Retina (tissue), 1 donor: Measurements from ENCODE around the gene NUDT2.

Source experiments
- DNase-seq: peaks from one replicate; pipeline ENCODE4 v3.0.0-alpha.2; 2016

NUDT2 gene

DNA sequence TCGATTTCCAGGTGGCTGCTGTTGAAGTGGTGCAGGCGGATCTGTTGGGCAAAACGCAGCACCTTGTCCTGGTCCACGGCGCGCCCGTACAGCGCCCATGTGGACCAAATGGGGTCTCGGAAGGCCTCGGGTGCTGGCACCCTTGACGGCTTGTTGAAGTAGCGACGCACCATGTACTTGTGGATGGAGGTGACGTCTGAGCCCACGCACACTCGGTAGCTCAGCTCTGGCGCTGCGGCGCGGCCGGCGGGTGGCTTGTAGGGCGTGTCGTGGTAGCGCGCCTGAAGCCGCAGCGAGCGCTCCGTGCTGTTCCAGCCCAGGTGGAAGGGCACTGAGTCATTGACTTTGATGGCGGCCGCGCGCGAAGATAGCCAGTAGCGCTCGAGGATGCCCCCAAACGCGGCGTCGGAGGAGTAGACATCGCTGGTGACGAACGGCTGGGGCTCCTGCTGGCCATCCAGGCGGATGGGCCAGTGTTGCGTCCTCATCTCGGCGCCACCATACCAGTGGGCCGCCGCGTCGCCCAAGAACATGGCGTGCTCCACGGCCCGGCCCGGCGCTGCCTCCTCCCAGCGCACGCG, 42.6 kb downstream of the NUDT2 start:
- DNase-seq = peak; percentile 17

DNA sequence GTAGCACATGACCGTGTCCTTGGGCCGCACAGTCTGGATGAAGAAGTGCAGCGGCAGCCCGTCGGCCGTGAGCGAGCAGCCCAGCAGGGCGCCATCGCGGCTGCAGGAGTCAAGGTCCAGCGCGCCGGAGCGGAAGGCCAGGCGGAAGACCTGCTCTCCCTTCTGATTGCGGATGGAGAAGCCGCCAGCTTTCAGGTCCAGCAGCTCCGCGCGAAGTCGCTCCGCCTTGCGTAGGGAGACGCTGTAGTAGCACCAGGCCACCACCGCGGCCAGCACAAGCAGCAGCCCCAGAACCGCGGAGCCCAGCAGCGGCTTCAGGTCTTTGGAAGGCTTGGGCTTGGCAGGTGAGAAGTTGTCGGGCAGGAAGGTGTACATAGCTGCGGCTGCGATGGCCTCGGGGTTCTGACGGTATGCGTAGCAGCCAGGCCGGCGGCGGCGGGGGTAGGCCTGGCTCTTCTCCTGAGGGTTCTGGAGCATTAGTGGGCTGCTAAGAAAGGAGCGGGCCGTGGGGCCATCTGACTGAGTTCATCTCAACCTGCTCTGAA, 43.2 kb downstream of the NUDT2 start:
- DNase-seq = peak; percentile 83

DNA sequence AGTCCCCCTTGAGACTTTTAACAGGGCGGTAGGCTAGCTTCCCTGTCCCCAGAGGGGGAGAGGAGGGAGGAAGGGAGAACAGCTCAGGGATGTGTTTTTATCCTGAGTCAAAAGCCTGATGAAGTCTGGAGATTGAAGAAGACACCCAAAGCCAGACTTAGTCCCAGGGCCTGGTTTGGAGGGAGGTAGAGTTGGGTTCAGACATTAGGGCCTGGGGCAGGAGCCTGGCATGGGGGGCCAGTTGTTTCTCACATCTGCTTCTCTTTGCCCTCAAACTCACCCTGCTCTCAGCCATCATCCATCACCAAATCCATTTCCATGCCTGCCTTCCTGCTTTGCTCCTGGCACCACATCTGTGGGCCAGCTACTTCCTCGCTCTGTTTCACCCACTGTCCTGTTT, 44.4 kb downstream of the NUDT2 start:
- no peak for DNase-seq

DNA sequence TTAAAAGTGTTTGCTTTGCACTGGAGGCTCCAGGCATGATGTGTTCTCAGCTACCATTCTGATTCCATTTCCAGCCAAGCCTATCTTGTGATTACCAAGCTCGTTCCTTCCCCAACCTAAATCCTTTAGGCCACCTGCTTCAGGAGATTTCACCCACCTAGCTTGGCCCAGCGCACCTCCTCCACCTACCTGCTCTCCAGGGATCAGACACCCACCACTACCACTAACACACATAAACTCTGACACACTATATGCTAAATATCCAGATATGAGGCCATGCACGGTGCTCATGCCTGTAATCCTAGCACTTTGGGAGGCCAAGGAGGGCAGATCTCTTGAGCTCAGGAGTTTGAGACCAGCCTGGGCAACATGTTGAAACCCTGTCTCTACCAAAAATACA, 45.0 kb downstream of the NUDT2 start:
- DNase-seq = no peak

DNA sequence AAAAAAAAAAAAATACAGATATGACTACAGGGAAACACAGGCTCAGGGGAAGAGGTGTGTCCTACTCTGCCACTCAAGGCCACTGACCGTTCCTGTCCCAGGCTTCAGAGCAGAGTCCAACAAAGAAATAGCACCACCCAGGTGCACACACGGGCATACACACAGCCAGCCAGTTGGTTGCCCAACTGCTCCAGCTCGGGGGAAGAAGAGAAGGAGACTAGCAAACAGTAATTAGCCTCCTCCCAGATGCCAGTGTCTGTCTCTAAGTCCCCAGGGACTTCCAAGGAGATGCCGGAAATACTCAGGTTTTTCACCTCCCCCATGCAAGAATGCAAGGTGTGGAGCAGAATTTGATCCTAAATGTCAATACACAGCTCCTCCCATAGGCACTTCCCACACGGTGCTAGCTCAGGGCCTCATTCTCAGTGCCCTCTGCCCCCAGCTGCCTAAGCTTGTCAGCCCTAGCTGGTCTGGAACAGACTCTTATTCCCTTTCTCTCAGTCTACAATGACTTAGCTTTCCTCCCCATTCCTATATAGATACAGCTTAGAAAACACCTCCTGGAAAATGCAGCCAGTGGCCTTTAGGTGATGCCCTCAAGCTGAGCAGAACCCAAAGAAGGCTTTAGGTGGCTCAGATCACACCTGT, 45.7 kb downstream of the NUDT2 start:
- DNase-seq = no peak

DNA sequence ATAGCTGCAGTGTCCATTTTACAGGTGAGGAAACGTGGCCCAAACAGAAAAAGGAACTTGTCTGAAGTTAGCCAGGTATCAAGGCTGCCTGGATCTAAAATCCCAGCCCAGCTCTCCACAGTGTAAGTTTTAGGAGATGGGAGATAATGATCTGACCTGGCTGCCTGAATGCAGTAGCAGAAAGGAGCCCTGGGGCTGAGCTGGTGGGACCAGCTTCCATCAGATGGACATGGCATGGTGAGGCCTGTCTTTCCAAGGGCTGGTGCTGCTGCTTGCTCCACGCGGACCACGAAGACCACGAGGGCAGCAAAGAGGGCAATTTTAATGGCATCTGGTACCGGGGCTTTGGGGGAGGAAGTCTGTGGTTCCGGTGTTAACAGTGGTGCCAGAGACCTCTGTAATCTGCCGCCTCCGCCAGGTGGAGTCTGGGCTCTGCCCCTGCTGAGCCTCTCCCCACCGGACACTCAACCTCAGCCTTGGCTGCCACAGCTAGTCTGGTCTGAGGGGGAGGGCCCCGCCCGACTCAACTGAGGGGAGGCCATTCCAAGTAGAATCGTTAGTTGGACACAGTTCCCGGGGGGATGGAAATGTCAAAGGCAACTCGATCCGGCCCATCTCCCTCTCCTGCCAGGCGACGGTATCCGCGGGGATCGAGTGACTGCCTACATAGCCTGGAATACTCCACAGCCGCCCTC, 46.7 kb downstream of the NUDT2 start:
- no peak for DNase-seq

DNA sequence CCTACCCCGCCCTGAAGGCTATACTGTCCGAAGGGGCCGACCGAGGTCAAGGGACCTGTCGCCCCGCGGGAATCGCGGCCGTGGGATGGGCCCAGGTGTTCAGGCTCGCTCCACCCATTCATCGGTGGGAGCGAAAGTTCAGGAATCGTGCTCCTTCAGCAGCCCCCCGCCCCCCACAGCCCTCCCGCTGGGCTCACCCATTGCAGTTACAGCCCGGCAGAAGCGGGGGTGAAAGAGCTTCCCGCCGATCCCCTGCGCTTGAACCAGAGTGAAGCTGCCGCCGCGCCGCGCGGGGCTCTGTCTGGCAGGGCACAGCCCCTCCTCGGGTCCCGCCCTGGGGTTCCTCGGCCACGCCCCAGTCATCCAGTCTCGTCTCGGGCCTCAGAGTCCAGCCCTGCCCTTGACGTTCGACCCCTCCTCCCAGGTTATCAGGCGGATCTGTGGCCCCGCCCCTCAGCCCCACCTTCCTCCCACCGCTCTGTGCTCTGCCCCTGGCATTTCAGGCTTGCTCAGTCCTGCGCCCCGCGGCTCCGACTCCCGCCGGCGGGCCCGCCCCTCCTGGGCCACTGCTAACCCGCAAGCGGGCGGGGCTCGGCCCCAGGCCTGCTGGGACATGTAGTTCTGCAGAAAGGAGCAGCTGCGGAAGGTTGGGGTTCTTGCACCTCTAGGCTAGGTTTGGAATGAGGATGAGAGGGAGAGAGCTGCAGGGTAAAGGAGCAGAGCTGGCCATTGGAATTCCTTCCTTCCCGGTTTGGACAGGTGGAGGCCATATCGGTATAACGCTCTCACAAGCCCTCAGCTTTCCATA, 47.4 kb downstream of the NUDT2 start, which contains the start of gene MYORG:
TSS of gene MYORG (minus strand) at position 303 of the 808 bp plus-strand sequence. CDS start 3,955 bp downstream, outside the sequence.
- DNase-seq = peak; percentile 89

DNA sequence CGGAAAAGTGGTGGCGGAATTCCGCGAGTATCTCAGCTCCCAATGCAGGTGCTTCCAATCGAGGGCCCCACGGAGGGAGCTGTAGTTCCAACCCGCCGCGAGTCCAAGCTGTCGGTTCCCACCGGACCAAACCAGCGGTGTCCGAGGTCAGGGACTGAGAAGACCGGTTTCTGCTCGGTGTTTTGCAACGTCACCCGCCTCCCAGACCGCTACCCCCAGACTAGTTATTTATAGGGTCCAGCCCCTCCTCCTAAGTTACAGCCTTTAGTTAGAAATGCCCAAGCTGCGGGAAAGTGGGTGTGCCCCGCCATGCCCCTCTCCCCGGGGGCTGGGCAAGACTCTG, 48.0 kb downstream of the NUDT2 start:
- DNase-seq = no peak

DNA sequence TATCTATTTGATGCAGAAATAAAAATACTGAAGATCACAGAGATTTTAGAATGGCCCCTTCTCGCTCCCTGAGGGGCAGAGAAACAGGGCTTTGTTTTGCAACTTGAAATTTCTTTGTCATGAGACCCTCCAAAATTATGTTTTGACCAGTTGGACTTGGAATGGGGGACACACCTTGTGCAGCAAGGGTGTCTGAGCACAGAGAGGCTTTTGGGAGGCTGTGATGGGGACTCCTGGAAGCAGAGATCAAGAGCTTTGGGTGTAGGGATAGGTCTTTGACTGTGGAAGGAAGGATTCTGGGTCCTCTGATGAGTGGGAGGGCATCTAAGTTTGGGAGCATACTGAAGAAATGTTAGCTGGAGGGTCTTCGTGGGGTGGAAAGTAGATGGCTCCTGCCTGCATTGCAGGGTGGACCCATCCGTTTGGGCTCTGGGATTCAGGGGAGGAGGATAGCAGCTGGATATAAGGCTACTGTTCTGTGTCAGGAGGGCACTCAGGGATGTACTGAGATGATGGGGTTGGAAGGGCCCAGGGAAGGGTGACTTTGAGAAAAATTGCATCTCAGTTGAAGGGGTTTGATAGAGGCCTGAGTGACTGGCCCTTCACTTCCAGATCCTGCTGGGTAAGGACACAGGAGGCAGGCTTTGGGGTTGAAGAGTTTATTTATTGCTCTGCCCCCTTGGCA, 49.1 kb downstream of the NUDT2 start:
- no peak for DNase-seq

DNA sequence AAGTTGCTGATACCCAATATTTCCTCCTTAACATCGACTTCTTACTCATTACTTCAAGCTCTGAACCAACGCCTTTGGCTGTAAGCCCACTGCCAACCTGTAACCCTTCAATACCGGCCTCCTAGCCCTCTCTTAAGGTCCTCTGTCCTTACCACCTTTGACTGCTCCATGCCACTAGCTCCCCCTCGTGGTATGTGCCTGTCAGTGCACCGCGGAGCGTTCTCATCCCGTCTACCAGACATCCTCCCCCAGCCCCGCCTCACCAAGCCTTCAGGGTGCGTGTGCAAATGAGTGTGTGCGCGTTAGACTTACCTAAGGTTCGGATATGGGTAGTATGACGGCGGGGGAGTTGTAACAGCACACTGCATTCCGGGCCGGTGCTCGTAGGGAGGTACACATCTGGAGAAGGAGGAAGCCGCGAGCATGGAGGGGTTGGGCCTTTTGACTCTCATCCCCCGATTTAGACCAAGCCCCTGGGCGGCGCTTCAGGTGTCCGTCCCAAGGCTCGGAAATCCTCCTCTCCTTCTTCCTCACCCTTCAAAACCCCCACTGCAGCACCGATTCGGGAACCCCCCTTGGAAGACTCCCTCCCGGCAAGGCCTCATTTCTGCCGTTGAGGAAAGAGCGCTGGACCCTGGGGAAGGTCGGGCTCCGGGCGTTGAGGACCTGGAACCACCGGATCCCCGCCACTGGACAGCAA, 50.1 kb downstream of the NUDT2 start:
- peak; percentile 92 for DNase-seq

DNA sequence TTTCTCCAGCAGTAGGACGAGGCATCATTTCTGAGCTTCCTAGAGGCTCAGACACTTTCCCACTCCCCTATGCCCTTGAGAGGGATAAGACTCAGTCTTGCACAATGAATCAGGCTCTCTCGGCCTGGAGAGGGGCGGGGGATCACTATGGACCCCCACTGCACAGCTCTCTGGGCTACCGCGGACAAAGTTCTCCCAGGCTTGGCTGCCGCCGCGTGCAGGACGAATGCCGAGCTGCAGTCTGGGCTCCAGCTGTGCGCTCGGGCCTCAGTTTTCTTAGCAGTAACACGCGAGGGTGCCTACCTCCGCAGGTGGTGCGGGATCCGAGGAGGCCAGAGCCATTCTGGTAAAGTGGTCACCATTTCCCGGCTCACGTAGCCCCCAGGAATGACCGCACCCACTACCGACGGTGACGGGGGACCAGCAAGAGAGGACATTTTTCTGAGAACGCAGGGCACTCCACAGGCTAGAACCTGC, 50.7 kb downstream of the NUDT2 start:
- DNase-seq = peak; percentile 56

DNA sequence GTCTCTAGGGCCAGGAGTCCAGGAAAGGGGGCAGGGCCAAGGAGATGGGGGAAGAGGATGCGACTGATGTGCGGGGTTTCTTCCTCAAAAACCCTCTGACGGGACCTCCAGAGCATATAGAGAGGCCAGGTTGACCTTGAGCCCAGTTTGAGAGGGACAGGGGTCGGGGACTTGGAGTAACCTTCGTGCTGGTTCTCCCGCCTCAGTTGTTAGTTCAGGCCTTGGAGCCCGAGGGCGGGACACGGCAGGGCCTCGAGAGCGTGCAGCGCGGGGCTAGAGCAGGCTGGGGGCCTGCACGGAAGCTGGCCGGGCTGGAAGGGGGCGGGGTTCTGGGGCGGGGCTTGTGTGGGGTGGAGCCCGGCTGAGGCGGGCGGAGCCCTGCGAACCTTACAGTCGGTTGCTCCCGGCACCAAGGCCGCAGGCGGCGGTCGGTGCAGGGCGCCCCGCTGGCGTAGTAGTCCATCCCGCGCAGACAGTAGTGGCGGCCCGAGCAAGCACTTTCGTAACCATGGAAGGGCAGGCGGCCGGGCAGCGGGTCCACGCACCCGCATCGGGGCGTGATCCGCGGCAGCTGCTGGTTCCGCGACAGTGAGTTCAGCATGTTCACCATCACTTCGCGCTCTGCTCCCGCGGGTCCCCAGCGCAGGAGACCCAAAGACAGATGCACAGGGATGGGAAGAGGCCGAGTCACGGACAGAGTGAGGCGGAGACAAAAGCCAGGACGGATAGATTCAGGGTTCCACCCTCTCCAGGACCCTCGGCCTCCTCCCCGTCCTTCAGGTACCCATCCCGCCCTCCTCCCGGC, 51.3 kb downstream of the NUDT2 start:
- peak; percentile 85 for DNase-seq

DNA sequence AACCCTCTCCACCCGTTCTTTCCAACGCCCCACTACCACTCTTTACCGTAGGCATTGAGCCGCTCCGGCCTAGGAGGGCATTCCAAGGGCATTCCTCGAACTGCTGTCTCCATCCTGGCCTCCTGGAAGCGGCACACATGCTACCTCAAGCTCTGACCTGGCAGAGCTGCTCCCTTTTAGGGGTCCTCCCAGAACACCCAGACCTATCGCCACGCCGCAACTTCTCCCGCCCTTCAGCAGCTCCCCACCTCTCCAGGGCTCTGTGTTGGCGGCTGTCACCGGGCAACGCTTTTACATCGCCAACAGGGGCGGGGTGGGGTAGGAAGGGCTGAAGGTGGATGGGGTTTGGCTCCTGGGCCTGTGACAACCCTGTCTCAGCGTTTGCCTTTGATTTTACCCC, 52.0 kb downstream of the NUDT2 start:
- DNase-seq = no peak

DNA sequence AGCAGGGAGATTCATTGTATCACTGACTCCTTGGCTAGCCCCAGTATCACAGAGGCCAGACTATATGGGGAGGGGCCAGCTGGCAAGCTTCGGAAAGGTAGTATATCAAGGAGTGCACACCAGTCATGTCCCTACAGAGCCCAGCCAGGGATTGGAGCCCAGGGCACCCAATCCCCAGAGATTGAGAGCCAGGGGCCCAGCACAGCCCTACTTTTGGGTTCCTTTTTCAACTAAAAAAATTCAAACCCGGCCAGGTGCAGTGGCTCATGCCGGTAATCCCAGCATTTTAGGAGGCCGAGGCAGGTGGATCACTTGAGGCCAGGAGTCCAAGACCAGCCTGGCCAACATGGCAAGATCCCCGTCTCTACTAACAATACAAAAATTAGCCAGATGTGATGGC, 52.7 kb downstream of the NUDT2 start:
- DNase-seq = no peak

DNA sequence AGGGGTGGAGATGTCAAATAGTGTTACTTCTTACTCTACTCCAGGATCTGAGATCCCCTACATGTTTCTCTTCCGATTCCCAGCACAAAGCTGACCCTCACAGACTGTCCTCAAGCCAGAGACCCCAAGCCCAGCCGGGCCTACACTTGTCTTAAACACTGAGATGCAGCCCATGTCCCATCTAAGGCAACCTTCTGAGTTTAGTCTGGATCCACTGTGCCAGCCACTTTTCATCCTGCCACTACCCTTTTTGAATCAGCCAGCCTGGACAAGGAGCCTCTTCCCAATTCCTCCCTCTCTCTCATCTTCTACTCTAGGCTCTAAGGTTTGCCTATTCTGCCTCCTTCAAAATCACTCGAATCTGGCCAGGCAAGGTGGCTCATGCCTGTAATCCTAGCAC, 53.5 kb downstream of the NUDT2 start:
- DNase-seq = no peak

DNA sequence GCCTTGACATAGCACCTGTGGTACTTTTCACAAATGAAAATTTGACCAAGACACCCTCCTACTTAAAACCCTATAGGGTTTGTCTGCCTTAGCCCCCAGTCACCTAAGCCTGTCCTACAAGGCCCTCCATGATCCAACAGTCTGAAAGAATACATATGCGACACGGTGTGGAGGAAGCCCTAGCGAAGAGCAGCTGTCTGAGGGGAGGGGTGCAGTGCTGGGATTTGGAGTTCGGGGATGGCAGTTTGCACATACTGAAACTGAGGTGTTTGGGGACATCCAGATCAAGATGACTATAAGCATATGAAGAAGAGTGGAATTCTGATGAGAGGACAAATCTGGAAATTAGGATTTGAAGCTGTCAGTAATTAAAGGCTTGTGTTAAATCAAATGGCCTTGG, 54.5 kb downstream of the NUDT2 start:
- DNase-seq = no peak

DNA sequence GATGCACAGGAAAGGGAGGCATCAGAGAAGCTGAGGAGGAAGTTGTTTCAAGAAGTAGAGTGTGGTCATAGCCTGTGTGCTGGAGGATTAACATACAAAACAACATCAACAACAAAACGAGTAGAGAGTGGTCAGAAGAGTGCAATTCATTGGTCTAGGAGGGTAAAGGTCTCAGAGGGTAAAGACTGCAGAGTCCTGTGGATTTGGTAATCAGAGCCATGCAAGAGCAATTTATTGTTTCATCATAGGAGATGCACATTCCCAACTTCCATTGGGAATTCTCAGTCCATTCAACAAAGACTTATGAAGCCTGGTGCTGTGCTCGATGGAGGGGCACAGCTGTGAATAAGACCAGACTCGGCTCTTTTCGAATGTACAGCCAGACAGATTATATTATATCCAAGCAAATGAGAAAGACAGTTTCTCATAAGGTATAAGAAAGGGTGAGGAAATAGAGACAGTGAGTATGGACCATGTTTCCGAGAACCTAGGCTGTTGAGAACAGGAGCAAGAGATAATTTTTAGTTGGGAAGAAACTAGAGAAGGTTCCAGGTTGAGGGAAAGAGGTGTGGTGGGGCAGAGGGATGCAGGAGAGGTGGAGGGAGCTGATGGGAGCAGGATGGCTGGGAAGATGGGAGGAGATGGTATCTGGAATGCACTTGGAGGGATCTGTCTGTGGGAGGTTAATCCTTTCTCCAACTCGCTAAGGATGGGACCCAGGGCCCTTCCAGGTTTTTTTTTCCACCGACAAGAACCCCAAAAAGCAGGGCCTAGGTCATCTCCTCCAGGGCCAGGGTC, 55.2 kb downstream of the NUDT2 start:
- no peak for DNase-seq

DNA sequence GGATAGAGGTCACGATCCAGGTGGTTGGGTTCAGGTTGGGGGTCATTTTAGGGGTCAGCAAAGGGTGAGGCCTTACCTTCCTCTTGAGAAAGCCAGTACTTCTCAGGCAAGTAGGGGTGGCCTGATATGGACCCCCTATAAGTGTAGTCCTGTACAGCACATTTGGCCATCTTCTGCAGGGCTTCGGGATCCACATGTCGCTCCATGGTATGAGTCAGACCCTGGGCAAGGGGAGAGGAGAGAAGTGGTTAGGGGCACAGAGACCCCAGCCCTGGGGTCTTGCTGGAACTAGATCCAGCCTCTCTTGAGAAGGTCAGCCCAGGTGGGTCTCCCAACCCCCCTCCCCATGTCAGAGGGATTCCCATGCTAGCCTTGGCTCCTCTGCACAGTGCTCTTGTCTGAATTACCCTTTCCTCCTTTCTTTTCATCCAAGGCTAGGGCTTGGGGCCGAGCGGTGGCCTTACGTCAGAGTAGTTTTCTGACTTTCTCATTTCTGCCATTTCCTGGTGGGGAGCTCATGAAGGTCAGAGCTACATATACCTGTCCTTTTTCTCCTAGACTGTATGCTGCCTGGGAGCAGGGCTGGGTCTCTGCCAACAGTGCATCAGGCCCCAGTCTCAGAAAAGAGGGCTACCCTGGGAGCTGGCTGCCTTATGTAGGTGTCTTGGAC, 56.3 kb downstream of the NUDT2 start:
- no peak for DNase-seq

DNA sequence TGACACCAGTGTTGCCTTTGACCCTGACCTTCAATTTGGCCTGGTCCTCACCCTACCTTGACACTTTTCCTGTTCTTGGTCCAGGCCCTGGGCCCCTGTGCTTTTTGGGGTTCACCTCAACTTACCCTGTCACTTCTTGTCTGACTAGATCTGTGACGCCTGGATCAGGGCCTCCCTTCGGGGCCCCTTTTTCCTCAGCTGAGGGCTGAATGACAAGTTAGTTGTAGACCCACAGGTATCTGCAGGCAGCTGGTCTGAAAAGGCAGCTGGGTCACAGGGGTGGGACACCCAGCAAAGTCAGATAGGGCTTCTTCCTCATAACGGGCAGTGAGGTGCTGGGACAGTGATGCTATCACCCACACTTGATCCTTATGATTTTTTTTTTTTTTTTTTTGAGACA, 57.3 kb downstream of the NUDT2 start:
- DNase-seq = no peak

DNA sequence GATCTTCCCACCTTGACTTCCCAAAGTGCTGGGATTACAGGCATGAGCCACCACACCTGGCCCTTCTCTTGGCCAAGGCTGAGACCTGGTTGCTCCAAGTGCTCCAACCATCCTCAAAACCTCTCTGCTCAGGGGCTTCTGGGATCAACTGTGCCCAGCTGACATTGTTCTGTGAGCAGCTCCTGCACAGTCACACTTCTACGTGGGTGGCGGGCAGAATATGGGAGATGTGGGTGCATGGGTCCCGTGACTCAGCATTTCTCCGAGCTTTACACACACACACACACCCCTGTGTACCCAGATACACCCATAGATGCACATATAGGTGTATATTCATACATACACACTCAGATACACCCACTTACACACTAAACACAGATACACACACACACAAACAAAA, 57.9 kb downstream of the NUDT2 start:
- no peak for DNase-seq
